HCT116 (cell line): ENCODE data around the gene KLHL15. TPM values are rescaled to one million over a fixed set of nuclear protein-coding genes. Genes with fewer than 3 reads are reported as not detected.

Experiments
- ATAC-seq: fragments of 200-7000 bp; cut with Tn5 transposase; 2 replicates; pipeline ENCODE4 v1.9.1; 2020; ENCODE audit warnings: mild to moderate bottlenecking, moderate library complexity
- BruUV-seq: library from RNA; stranded (reverse); fragments of 400-500 nt; replicated peaks from 2 replicates; lab custom pipeline; 2021; lab: Mats Ljungman, UMichigan
- CTCF ChIA-PET: fragments of 300-600 bp; sonication (Branson Sonifier 250); formaldehyde crosslinking; loops from one replicate; lab custom pipeline; 2021; ENCODE audit warnings: antibody characterized with exemption; lab: Charles Lee
- POLR2A ChIA-PET: fragments of 300-600, 350-600 bp; sonication (Branson Sonifier 250); formaldehyde crosslinking; loops from one replicate; lab custom pipeline; 2021; ENCODE audit warnings: antibody characterized with exemption; lab: Charles Lee
- RAD21 ChIA-PET, 2 experiments: fragments of 300-600 bp; sonication (Branson Sonifier 250); formaldehyde crosslinking; loops; one replicate each; lab custom pipeline; 2023; ENCODE audit warnings: low total read pairs in 2 of 2; ENCODE audit not compliant: uncharacterized antibody in 2 of 2, unreplicated experiment in 2 of 2, low non-redundant PET in 1 of 2; lab: Charles Lee
- DNase-seq: peaks from one replicate; pipeline ENCODE4 v3.0.0-alpha.2; 2010; ENCODE audit warnings: low read depth, low spot score
- H2AFZ ChIP-seq: fragments of 200-600 bp; shearing (Covaris generic), sonication (generic); 2 replicates; pipeline ENCODE4 v1.6.1; 2017; ENCODE audit warnings: low read depth, mixed run types, mixed read lengths, antibody characterized with exemption, low read length; ENCODE audit not compliant: poor library complexity, severe bottlenecking
- H3K27ac ChIP-seq: 2 replicates; pipeline ENCODE4 v1.5.1; 2012; ENCODE audit warnings: low read depth, low read length
- H3K27me3 ChIP-seq: fragments of 200-600 bp; sonication (generic); 2 replicates; pipeline ENCODE4 v1.6.1; 2016; ENCODE audit warnings: mixed run types, low read length, mixed read lengths; ENCODE audit not compliant: insufficient read depth
- H3K36me3 ChIP-seq, 2 experiments: fragments of 200-500 bp in 1 of 2; fragments of 200-600 bp in 1 of 2; sonication (Bioruptor generic) in 1 of 2; sonication (generic) in 1 of 2; 2 replicates each; pipeline versions ENCODE4 v1.5.1 to v1.6.1; 2014 to 2016; ENCODE audit warnings: low read length in 2 of 2, inconsistent platforms in 1 of 2, mixed read lengths in 1 of 2, mixed run types in 1 of 2; ENCODE audit not compliant: insufficient read depth in 2 of 2, control insufficient read depth in 1 of 2
- H3K4me1 ChIP-seq, 2 experiments: fragments of 200-600 bp in 1 of 2; sonication (generic) in 1 of 2; 2 replicates each; pipeline versions ENCODE4 v1.5.1 to v1.6.1; 2012 to 2017; ENCODE audit warnings: low read length in 2 of 2, inconsistent platforms in 1 of 2, mild to moderate bottlenecking in 1 of 2, mixed read lengths in 1 of 2, mixed run types in 1 of 2, moderate library complexity in 1 of 2; ENCODE audit not compliant: insufficient read depth in 2 of 2, control insufficient read depth in 1 of 2
- H3K4me2 ChIP-seq: fragments of 200-600 bp; sonication (generic); 2 replicates; pipeline ENCODE4 v1.6.1; 2017; ENCODE audit warnings: mixed run types, low read length, mixed read lengths
- H3K4me3 ChIP-seq, 2 experiments: fragments of 200-600 bp in 1 of 2; sonication (generic) in 1 of 2; replicated peaks in 1 of 2; 2 replicates each; pipeline ENCODE4 v1.5.1; 2011 to 2016; ENCODE audit warnings: low read length in 2 of 2, control low read depth in 1 of 2, low read depth in 1 of 2, mild to moderate bottlenecking in 1 of 2, mixed read lengths in 1 of 2, mixed run types in 1 of 2
- H3K79me2 ChIP-seq: fragments of 200-600 bp; sonication (generic); 2 replicates; pipeline ENCODE4 v1.6.1; 2017; ENCODE audit warnings: mild to moderate bottlenecking, mixed run types, low read length, moderate library complexity, mixed read lengths; ENCODE audit not compliant: insufficient read depth
- H3K9ac ChIP-seq: fragments of 200-600 bp; sonication (generic); 2 replicates; pipeline ENCODE4 v1.6.1; 2016; ENCODE audit warnings: low read length, mixed read lengths
- H3K9me2 ChIP-seq: fragments of 200-600 bp; sonication (generic), shearing (Covaris generic); 2 replicates; pipeline ENCODE4 v1.6.1; 2017; ENCODE audit warnings: mixed run types, mild to moderate bottlenecking, moderate library complexity; ENCODE audit not compliant: insufficient read depth
- H3K9me3 ChIP-seq, 2 experiments: fragments of 200-500 bp in 1 of 2; fragments of 200-600 bp in 1 of 2; sonication (Bioruptor generic) in 1 of 2; sonication (generic) in 1 of 2; 2 replicates each; pipeline ENCODE4 v1.6.1; 2014 to 2017; ENCODE audit warnings: low read length in 2 of 2, mixed read lengths in 2 of 2, inconsistent platforms in 1 of 2, low read depth in 1 of 2, mild to moderate bottlenecking in 1 of 2, mixed run types in 1 of 2, moderate library complexity in 1 of 2; ENCODE audit not compliant: control insufficient read depth in 1 of 2, insufficient read depth in 1 of 2
- H4K20me1 ChIP-seq: fragments of 200-600 bp; sonication (generic), shearing (Covaris generic); 2 replicates; pipeline ENCODE4 v1.6.1; 2017; ENCODE audit warnings: mixed run types, mild to moderate bottlenecking, moderate library complexity; ENCODE audit not compliant: insufficient read depth
- EGR1 ChIP-seq: IDR thresholded peaks from 2 replicates; pipeline ENCODE4 v1.6.1; 2012; ENCODE audit warnings: low read depth
- ELF1 ChIP-seq: IDR thresholded peaks from 2 replicates; pipeline ENCODE4 v1.6.1; 2012; ENCODE audit warnings: low read depth, borderline replicate concordance
- EZH2 ChIP-seq: fragments of 200-600 bp; sonication (generic); IDR thresholded peaks from 2 replicates; pipeline ENCODE4 v1.6.1; 2017; ENCODE audit warnings: antibody characterized with exemption, mixed run types
- EZH2phosphoT487 ChIP-seq: fragments of 200-600 bp; IDR thresholded peaks from 2 replicates; pipeline ENCODE4 v1.6.1; 2018; ENCODE audit warnings: antibody characterized with exemption, borderline replicate concordance
- FOSL1 ChIP-seq: IDR thresholded peaks from 2 replicates; pipeline ENCODE4 v1.6.1; 2012; ENCODE audit warnings: low read depth
- JUND ChIP-seq: IDR thresholded peaks from 2 replicates; pipeline ENCODE4 v1.6.1; 2012
- MAX ChIP-seq: IDR thresholded peaks from 2 replicates; pipeline ENCODE4 v1.6.1; 2012
- POLR2A ChIP-seq: IDR thresholded peaks from 2 replicates; pipeline ENCODE4 v1.7.0; 2011; ENCODE audit warnings: borderline replicate concordance; ENCODE audit not compliant: insufficient read depth, insufficient read length; ENCODE audit errors: extremely low read depth
- POLR2AphosphoS5 ChIP-seq: IDR thresholded peaks from 2 replicates; pipeline ENCODE4 v1.6.1; 2011; ENCODE audit warnings: mild to moderate bottlenecking, low read depth, low read length, moderate library complexity
- RAD21 ChIP-seq: IDR thresholded peaks from 2 replicates; pipeline ENCODE4 v1.6.1; 2012; ENCODE audit warnings: low read depth, mild to moderate bottlenecking
- SIN3A ChIP-seq: IDR thresholded peaks from 2 replicates; pipeline ENCODE4 v1.6.1; 2012; ENCODE audit warnings: low read depth
- SP1 ChIP-seq: IDR thresholded peaks from 2 replicates; pipeline ENCODE4 v1.6.1; 2012; ENCODE audit warnings: low read depth
- SRF ChIP-seq: IDR thresholded peaks from 2 replicates; pipeline ENCODE4 v1.6.1; 2012; ENCODE audit warnings: low read depth
- TCF7L2 ChIP-seq: IDR thresholded peaks from 2 replicates; pipeline ENCODE4 v1.7.0; 2011; ENCODE audit warnings: borderline replicate concordance, inconsistent platforms; ENCODE audit not compliant: insufficient read depth, insufficient read length; ENCODE audit errors: extremely low read depth
- ZFX ChIP-seq: fragments of 450-650 bp; IDR thresholded peaks from 2 replicates; pipeline ENCODE4 v1.6.1; 2017
- ZNF274 ChIP-seq: fragments of 200-500 bp; sonication (Bioruptor generic); IDR thresholded peaks from 2 replicates; pipeline ENCODE4 v1.6.1; 2014; ENCODE audit warnings: mild to moderate bottlenecking, low read depth, low read length, inconsistent platforms
- intact Hi-C: fragments of 100-400 bp; cut with micrococcal nuclease; formaldehyde crosslinking; loops from 2 replicates; pipeline ENCODE4 v1.10.0; 2022
- total RNA-seq: library from RNA; stranded (reverse); gene quantifications from one replicate; pipeline ENCODE4 v1.2.1, GENCODE V29; 2021; ENCODE audit not compliant: unreplicated experiment
- TF ChIP-seq, protein P1 (sequence below): IDR thresholded peaks from 2 replicates; pipeline ENCODE4 v1.6.1; 2012; ENCODE audit warnings: low read depth
- TF ChIP-seq, protein P2 (sequence below): IDR thresholded peaks from 2 replicates; pipeline ENCODE4 v1.6.1; 2012
- TF ChIP-seq, protein P3 (sequence below): IDR thresholded peaks from 2 replicates; pipeline ENCODE4 v1.6.1; 2011; ENCODE audit warnings: mild to moderate bottlenecking, low read length, moderate library complexity; ENCODE audit not compliant: insufficient replicate concordance; ENCODE audit errors: extremely low read depth

KLHL15 gene
- total RNA-seq, 1 experiment from 2014 or later = 10.1 TPM

DNA sequence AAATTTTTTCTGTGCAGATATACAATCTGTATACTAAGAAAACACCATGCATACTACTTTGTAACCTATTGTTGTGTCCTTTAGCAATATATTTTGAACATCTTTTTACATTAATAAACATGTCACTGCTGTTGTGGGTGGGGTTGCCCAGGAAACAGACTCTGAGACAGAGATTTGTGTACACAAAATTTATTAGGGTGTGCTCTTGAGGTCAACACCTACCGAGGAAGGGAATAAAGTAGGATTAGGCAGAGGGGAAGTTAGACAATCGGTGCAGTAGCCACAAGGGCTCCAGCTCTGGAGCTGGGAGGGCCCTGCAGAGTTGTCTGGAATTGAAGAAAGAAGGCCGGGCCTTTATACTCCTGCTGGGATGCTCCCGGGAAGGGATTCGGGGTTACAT lies 62.8 kb downstream of the KLHL15 start:
- ATAC-seq = no peak
- no TSS peak for BruUV-seq

More for the DNA sequence above, 62.8 kb downstream of the KLHL15 start:
- DNase-seq = no peak
- no peak overlapping the region for H3K4me3 ChIP-seq
- H3K79me2 ChIP-seq = no peaks in the 10 kb centered on the region
- no peak overlapping the region for H2AFZ ChIP-seq
- H3K4me2 ChIP-seq = no peak overlapping the region
- CTCF ChIA-PET = no interaction called here
- POLR2A ChIA-PET = no interaction called here
- no peaks in the 10 kb centered on the region for H3K9me3 ChIP-seq
- H3K9me2 ChIP-seq = no peaks in the 10 kb centered on the region
- no peak overlapping the region for H3K9ac ChIP-seq
- H3K27ac ChIP-seq = no peak overlapping the region
- RAD21 ChIA-PET = no interaction called here
- no peaks in the 10 kb centered on the region for H3K36me3 ChIP-seq
- H4K20me1 ChIP-seq = no peaks in the 10 kb centered on the region
- no peaks in the 10 kb centered on the region for H3K27me3 ChIP-seq
- no peaks in the 10 kb centered on the region for H3K4me1 ChIP-seq
- no peak for TF ChIP-seq ELF1
- no peak for TF ChIP-seq ZNF274
- no peak for TF ChIP-seq POLR2AphosphoS5
- TF ChIP-seq, protein P1, sequence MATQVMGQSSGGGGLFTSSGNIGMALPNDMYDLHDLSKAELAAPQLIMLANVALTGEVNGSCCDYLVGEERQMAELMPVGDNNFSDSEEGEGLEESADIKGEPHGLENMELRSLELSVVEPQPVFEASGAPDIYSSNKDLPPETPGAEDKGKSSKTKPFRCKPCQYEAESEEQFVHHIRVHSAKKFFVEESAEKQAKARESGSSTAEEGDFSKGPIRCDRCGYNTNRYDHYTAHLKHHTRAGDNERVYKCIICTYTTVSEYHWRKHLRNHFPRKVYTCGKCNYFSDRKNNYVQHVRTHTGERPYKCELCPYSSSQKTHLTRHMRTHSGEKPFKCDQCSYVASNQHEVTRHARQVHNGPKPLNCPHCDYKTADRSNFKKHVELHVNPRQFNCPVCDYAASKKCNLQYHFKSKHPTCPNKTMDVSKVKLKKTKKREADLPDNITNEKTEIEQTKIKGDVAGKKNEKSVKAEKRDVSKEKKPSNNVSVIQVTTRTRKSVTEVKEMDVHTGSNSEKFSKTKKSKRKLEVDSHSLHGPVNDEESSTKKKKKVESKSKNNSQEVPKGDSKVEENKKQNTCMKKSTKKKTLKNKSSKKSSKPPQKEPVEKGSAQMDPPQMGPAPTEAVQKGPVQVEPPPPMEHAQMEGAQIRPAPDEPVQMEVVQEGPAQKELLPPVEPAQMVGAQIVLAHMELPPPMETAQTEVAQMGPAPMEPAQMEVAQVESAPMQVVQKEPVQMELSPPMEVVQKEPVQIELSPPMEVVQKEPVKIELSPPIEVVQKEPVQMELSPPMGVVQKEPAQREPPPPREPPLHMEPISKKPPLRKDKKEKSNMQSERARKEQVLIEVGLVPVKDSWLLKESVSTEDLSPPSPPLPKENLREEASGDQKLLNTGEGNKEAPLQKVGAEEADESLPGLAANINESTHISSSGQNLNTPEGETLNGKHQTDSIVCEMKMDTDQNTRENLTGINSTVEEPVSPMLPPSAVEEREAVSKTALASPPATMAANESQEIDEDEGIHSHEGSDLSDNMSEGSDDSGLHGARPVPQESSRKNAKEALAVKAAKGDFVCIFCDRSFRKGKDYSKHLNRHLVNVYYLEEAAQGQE = no peak
- no peak for TF ChIP-seq MAX
- TF ChIP-seq, protein P2, sequence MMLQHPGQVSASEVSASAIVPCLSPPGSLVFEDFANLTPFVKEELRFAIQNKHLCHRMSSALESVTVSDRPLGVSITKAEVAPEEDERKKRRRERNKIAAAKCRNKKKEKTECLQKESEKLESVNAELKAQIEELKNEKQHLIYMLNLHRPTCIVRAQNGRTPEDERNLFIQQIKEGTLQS = no peak
- no peak for TF ChIP-seq SP1
- TF ChIP-seq SIN3A = no peak
- TF ChIP-seq RAD21 = no peak
- TF ChIP-seq EGR1 = no peak
- TF ChIP-seq TCF7L2 = no peak
- no peak for TF ChIP-seq SRF
- TF ChIP-seq FOSL1 = no peak
- no peak for TF ChIP-seq JUND
- TF ChIP-seq, protein P3, sequence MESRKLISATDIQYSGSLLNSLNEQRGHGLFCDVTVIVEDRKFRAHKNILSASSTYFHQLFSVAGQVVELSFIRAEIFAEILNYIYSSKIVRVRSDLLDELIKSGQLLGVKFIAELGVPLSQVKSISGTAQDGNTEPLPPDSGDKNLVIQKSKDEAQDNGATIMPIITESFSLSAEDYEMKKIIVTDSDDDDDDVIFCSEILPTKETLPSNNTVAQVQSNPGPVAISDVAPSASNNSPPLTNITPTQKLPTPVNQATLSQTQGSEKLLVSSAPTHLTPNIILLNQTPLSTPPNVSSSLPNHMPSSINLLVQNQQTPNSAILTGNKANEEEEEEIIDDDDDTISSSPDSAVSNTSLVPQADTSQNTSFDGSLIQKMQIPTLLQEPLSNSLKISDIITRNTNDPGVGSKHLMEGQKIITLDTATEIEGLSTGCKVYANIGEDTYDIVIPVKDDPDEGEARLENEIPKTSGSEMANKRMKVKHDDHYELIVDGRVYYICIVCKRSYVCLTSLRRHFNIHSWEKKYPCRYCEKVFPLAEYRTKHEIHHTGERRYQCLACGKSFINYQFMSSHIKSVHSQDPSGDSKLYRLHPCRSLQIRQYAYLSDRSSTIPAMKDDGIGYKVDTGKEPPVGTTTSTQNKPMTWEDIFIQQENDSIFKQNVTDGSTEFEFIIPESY = no peak
- TF ChIP-seq ZFX = no peak
- no peak for TF ChIP-seq EZH2phosphoT487
- TF ChIP-seq EZH2 = no peak
- TF ChIP-seq POLR2A = no peak
- TF ChIP-seq, all 23 proteins: peak for 0
- intact Hi-C loops = no loop called here
